Measurements from ENCODE around the gene CNTNAP4.

DNA sequence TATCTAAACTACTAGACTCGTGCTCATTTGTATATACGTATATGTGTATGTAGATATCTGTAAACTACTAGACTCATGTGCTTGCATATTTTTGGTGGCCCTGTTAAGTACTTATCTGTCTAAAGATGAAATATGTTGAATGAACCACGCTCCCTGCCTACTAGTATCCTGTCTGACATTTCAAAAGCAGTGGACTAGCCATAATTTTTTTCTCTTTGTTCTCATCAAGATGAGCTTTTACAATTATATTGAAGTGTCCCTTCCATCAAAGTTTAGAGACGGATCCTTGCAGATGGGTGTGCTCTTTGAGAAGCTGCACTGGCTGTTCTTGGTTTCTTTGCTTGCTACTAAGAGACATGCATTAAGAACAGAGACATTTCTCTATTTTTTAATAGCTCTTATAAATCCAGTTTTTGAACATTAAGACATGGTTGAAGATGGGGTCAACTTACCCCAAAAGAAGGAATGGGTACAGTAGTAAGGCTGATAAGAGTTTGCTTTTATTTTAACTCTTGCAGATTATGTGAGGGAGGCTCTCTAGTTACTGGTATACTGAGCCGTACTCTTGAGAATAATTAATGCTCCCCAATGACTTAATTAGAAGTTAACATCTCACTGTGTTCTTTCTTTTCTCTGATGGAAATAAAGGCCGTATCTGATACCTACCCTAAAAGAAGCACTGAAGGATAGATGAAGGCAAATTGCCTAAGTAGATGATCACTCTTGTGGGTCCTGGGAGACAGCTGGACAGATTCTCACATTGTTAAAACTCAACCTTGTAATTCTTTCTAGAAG, 3.4 kb downstream of the CNTNAP4 start:
- TF ChIP-seq, protein P1, sequence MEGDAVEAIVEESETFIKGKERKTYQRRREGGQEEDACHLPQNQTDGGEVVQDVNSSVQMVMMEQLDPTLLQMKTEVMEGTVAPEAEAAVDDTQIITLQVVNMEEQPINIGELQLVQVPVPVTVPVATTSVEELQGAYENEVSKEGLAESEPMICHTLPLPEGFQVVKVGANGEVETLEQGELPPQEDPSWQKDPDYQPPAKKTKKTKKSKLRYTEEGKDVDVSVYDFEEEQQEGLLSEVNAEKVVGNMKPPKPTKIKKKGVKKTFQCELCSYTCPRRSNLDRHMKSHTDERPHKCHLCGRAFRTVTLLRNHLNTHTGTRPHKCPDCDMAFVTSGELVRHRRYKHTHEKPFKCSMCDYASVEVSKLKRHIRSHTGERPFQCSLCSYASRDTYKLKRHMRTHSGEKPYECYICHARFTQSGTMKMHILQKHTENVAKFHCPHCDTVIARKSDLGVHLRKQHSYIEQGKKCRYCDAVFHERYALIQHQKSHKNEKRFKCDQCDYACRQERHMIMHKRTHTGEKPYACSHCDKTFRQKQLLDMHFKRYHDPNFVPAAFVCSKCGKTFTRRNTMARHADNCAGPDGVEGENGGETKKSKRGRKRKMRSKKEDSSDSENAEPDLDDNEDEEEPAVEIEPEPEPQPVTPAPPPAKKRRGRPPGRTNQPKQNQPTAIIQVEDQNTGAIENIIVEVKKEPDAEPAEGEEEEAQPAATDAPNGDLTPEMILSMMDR (conservative IDR thresholded peaks at IDR 0.05), result no peak
- TF ChIP-seq ZFX (IDR thresholded peaks at IDR 0.05), result no peak
